ENCODE results near the gene TSPAN33.

DNA sequence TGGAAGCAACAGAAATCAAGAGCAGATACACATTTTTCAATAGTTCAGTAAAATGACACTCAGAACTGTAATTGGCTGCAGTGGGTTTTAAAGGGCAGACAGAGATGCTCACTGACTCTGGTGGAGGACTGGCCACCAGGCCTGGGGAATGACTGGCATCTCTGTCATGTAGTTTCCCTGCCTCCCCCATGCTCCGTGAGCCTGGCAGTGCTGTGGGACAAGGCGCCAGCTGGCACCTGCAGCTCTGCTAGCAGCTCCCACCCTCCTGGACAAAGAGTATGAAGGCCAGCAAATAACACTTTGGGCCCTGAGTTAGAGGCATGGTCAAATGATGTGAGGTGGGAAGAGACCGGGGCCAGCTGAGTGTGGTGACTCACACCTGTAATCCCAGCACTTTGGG, 15.0 kb downstream of the TSPAN33 start:
- TF ChIP-seq POLR2A (IDR thresholded peaks at IDR 0.05; ENCODE audit: low read depth, low read length) (no peak), POLR2AphosphoS5 (IDR thresholded peaks at IDR 0.05; ENCODE audit: low read depth, low read length) (no peak), SPI1 (IDR thresholded peaks at IDR 0.05; ENCODE audit: low read depth, low read length) (no peak), TAF1 (IDR thresholded peaks at IDR 0.05; ENCODE audit: low read depth, low read length) (no peak), POU2F2 (IDR thresholded peaks at IDR 0.05; ENCODE audit: low read depth, low read length) (no peak), PAX5 (IDR thresholded peaks at IDR 0.05; ENCODE audit: insufficient read depth, low read length, severe bottlenecking) (no peak)

Measured in GM12891 (cell line).